Measurements from ENCODE around the gene CSF1R.
"Not testable (repeated sequence)": the region's sequence is repeated elsewhere in the genome, so short reads cannot be mapped to it uniquely, and the experiment has no call there.

Gene CSF1R

DNA sequence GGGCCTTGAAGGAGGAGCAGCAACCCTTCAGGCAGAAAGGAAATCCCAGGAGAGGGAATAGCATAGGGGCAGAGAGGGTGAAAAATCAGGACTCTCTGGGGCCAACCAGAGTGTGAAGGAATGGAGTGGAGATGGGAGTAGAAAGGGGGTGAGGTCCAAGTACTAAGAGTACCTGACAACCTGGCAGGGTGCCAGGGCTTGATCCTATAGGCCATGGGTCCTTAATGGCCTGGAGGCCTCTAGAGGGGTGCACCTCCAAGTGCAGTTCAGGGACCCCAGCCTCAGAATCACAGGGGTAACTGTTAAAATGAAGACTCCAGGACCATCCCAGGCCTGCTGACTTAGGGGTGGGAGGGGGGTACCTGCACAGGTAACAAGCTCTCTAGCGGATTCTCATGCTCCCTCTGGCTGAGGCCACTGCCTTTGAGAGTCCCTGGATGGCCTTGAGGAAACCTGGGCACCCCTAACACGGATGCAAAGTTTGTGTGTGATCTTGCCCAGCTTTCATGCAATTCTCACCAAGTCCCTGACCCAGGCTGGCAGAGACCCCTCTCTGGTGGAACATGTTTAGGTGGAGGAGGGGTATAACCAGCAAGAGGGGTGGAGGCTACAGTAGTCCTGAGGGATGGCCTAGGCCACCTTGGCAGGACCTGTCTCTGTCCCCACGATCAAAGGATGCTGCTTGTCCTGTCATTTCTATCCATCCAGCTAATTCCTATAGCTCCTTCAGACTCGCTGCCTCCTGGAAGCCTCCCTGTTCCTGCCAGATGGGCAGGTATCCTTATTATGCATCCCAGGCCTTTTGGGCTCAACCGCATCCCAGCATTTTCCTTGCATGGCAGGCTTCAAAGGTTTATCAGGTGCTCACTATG lies 17.6 kb upstream of the CSF1R start:
- DNase-seq (ENCODE audit: low read depth, low spot score) = no peak

DNA sequence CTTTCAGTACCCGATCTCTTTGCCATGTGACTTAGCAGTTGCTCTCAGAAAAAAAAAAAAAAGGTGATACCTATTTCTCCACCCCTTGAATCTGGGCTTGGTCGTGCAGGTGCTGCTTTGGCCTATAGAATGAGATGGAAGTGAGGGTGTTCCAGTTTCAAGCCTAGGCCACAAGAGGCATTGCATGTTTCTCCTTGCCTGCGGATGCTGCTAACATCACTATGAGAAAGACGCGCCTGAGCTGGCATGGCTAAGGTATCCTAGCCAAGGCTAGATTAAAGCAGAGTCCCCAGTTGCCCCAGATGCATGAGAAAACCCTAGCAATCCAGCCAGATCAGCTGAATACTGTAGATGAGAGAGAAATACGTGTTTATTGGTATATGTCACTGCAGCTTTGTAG lies 14.7 kb upstream of the CSF1R start:
- no peak for DNase-seq (ENCODE audit: low read depth, low spot score)

- no peak for DNase-seq (ENCODE audit: low read depth, low spot score)
These were observed 10.8 kb upstream of the CSF1R start for GRCh38 chr5:150097152-150097551.

DNA sequence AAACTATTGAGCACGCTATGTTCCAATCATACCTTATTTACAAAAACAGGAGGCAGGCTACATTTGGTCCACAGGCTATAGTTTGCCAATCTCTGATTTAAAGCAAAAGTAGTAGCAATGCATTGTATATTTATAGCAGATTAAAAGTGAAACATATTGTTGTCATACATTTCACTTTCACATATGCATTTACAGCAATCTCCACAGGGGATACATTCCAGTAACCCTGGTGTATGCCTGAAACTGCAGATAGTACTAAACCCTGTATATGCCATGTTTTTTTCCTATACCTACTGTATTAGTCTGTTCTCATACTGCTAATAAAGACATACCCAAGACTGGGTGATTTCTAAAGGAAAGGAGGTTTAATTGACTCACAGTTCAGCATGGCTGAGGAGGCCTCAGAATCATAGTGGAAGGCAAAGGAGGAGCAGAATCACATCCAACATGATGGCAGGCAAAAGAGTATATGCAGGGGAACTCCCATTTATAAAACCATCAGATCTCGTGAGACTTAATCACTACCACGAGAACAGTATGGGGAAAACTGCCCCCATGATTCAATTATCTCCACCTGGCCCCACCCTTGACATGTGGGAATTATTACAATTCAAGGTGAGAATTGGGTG lies 5.9 kb upstream of the CSF1R start:
- no peak for DNase-seq (ENCODE audit: low read depth, low spot score)

- DNase-seq (ENCODE audit: low read depth, low spot score) = no peak
These were observed 1.0 kb downstream of the CSF1R start for GRCh38 chr5:150085191-150085912.

DNA sequence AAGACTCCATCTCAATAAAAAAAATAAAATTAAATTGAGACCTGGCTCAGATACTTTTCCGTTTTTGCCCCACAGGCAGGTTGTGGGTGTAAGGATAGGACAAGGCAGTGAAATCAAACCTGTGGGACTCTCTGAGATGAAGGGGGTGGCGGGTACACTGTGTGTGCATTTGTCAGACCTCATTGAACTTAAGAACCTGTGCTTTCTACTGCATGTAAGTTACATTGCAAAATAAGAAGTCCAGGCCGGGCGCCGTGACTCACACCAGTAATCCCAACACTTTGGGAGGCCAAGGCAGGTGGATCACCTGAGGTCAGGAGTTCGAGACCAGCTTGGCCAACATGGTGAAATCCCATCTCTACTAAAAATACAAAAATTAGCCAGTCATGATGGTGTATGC lies 1.6 kb downstream of the CSF1R start:
- DNase-seq (ENCODE audit: low read depth, low spot score) = not testable (repeated sequence)

GRCh38 chr5:150082889-150083288 lies 3.5 kb downstream of the CSF1R start:
- DNase-seq (ENCODE audit: low read depth, low spot score) = no peak

DNA sequence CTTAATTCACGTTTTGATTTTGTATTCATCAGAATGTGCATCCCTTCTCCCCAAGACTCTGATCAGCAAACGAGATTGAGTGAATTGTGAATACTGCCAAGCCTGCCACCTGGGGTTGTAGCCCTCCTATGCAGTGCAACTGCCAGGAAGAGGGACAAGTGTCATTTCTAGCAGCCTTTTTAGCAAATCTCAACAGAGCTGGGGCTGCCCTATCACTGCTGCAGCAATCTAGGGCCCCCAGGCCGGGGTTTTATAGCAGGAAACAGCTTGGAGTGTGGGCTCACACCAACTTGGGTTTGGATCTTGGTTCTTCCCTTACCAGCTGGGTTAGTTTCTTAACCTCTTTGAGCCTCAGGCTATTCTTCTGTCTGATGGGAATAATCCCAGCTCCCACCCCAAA lies 4.0 kb downstream of the CSF1R start:
- DNase-seq (ENCODE audit: low read depth, low spot score) = no peak

DNA sequence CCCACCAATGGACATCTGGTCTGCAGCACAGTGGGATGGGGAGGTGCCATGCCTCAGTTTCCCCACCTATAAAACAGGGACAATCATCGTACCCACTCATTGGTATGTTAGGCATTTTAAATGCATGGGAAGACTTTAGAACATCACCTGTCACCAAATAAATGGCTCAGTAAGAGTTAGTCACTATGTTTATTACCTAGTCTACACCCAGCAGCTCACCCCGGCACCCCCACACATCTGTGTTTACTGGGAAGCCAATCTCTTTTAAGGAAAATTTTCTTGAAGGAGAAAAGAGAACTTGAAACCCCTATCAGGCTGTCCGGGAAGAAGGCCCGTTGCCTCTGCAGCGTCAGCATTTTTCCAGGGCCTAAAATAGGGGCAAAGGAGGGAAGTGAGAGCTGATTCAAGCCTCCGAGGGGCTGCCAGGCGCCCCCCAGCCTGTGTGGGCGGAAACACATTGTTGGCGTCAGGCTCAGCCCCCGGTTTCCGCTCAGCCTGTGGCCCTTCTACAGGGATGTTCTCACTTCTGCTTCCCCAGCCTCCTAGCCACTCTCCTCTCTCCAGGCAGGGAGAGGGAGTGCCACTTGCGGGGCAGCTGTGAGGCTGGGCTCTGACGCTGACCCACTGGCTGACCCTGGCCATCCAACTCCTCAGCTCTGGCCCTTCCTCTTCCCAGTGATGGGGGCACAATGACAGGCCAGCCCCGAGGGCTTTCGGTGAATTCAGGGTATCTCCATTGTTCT lies 4.6 kb downstream of the CSF1R start:
- DNase-seq (ENCODE audit: low read depth, low spot score) = no peak

DNA sequence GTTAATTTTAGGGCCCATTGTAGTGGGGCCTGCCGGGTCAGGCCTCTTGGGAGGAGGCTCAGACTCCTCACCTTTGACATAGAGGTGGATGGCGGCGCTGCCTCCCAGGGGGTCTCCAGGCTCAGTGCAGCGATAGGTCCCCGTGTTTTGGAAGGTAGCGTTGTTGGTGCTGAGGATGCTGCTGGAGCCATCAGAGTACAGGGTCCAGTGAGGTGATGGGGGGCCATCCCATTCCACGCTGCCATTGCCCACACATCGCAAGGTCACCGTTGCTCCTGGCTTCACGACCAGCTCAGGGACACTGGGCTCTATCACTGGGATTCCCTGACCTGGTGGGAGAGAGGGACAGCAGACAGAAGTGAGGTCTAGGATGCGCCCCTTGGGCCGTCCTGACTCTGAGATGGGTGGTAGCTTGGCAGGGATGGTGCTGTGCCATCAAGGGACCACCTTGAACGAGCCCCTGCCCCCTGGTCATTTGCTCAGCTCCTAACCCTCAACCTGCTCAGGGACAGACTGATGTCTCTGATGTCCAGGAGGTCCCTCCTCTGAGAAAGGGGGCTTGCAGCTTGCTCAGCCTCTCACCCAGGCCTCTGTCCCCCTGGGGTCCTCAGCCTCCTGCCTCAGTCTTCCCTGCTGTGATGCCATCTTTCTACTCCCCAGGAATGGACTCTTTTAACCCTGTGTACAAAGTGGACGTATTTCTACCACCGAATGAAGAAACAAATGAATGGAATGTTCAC lies 5.5 kb downstream of the CSF1R start:
- DNase-seq (ENCODE audit: low read depth, low spot score) = no peak

- no peak for DNase-seq (ENCODE audit: low read depth, low spot score)
These were observed 6.4 kb downstream of the CSF1R start for GRCh38 chr5:150079909-150080461.

GRCh38 chr5:150078802-150079689 lies 7.3 kb downstream of the CSF1R start:
- no peak for DNase-seq (ENCODE audit: low read depth, low spot score)

GRCh38 chr5:150077996-150078801 lies 8.2 kb downstream of the CSF1R start:
- no peak for DNase-seq (ENCODE audit: low read depth, low spot score)

DNA sequence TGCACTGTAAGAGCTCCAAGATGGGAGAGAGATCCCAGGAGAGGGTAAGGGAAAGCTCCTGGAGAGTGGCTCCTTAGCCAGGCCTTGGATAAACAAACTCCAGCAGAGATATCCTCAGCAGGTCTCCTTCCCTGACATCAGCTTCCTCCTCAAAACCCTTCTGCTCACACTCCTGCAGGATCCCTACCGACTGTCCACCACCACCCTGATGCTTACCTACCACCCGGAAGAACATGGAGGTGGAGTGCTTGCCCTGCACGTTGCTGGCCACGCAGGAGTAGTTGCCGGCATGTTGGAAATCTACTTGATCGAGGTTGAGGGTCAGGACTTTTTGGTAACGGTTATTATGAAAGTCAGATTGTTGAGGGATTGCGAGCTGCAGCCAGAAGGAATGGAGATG lies 9.3 kb downstream of the CSF1R start:
- DNase-seq (ENCODE audit: low read depth, low spot score) = no peak

DNA sequence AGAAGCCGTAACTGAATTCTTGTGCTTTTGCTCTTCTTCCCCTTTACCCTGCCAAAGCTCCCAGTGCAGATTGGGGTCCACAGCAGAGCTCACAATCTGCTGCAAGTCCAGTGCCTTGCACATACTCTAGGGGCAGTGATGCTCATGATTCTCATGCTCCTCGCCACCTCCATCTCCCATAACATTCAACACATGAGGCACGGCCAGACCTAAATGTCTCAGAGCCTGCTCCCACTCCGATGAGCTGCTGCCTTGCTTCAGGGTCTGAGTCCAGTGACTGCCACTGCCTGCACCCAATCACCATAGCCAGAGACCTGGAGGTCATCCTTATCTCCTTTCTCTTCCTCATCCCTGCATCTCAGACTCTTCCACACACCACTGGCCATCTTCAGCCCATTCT lies 10.5 kb downstream of the CSF1R start:
- DNase-seq (ENCODE audit: low read depth, low spot score) = no peak

- DNase-seq (ENCODE audit: low read depth, low spot score) = no peak
These were observed 11.1 kb downstream of the CSF1R start for GRCh38 chr5:150075233-150075632.

DNA sequence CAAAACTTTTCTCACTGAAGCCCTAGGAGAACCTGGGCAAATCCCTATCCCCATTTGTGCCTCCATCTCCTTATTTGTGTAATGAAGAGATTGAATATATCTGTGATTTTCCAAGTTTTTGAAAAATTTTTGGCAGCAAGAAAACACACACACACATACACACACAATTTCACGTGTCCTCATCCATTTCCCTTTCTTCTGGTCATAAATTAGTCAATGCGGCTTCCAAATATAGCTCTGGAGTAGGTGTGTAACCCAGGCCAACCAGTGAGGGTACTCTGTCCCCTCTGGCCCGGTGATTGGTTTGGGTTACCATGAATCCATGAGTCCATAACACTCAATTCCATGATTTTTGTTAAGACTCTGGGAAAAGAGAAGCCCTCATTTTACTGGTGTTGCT lies 12.7 kb downstream of the CSF1R start:
- no peak for DNase-seq (ENCODE audit: low read depth, low spot score)

DNA sequence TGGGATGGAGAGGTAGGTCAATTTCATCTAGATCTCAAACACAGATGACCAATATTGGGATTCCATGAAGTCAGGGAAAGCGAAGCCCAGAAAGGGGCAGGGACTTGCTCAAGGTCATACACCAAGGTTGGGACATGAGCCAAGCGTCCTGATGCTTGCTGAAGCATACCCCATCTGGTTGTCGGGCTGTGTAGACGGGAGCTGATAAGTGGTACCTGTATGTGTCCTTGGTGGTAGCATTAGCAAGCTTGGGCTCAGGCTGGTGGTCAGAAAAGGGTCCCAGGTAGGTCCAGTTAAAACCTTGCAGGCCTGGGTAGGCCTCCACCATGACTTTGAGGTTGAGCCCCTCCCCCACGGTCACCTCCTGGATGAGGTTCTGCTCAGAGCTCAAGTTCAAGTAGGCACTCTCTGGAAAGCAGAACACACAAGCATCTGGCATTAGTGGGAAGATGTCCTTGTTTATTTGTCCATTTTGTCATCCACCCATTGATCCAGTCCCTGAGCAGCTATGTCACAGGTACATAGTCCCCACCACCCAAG lies 13.2 kb downstream of the CSF1R start:
- peak; percentile 2 for DNase-seq (ENCODE audit: low read depth, low spot score)

GRCh38 chr5:150070821-150071220 lies 15.5 kb downstream of the CSF1R start:
- DNase-seq (ENCODE audit: low read depth, low spot score) = no peak
